HG02870 (cell line): ENCODE measurements around the gene ATP2A1.
"Not testable (repeated sequence)": the region's sequence is repeated elsewhere in the genome, so short reads cannot be mapped to it uniquely, and the experiment has no call there.

Experiments
- ATAC-seq: cut with Tn5 transposase; IDR thresholded peaks from one replicate; pipeline ENCODE4 v1.9.1; 2021; ENCODE audit warnings: mild to moderate bottlenecking, moderate library complexity; ENCODE audit not compliant: unreplicated experiment

The ATP2A1 gene

GRCh38 chr16:28932339-28933141 is 54.3 kb downstream of the ATP2A1 start:
- no peak for ATAC-seq

- no peak for ATAC-seq
Observed at GRCh38 chr16:28933171-28933570, 54.9 kb downstream of the ATP2A1 start.

- no peak for ATAC-seq
Observed at GRCh38 chr16:28935346-28935745, 57.1 kb downstream of the ATP2A1 start.

- ATAC-seq: no peak
Observed at GRCh38 chr16:28935924-28936783, 57.9 kb downstream of the ATP2A1 start.

DNA sequence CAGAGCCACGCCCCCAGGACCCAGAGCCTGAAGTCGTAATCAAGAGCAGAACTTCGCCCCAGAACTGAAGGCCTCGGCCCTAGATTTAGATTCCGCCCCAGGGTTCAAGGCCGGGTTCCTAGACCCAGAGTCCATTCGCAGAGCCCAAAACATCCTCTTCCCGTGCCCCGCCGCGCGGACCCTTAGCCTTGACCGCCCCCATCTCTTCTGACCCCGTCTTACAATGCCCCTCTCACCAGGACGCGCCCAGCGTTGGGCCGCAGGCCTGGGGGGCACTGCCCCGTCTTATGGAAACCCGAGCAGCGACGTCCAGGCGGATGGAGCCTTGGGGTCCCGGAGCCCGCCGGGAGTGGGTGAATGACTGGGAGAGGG is 58.5 kb downstream of the ATP2A1 start:
- no peak for ATAC-seq

- ATAC-seq: no peak
Observed at GRCh38 chr16:28937222-28937876, 59.1 kb downstream of the ATP2A1 start.

DNA sequence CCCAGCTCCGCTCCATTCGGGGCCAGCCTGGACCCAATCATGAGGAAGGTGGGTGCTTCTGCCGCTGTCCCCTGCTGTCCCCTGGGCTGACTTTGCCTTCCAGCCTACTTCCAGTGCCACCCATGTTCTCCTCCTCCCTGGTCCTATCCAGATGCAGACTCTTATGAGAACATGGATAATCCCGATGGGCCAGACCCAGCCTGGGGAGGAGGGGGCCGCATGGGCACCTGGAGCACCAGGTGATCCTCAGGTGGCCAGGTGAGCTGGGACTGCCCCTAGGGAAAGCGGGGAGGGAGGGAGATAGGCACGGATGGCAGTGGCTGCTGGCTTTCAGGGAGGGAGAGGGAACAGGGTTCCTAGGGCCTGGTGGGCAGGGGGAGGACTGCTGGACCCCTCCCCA is 60.4 kb downstream of the ATP2A1 start:
- ATAC-seq: no peak

DNA sequence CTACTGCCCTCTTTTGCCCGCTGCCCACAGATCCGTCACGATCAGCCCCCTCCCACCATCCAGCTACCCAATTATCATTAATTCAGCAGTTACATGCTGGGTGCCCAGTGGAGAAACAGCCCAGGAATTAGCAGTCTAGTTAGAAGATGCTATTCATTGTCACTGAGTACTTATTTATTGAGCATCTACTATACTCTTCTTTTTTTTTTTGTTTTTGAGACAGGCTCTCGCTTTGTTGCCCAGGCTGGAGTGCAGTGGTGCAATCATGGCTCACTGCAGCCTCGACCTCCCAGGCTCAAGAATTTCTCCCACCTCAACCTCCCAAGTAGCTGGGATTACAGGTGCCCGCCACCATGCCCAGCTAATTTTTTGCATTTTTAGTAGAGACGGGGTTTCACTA is 61.5 kb downstream of the ATP2A1 start:
- ATAC-seq: not testable (repeated sequence)

- ATAC-seq: no peak
Observed at GRCh38 chr16:28943281-28943680, 65.0 kb downstream of the ATP2A1 start.

GRCh38 chr16:28946681-28947080 is 68.4 kb downstream of the ATP2A1 start:
- no peak for ATAC-seq

- peak; percentile 95 for ATAC-seq
Observed at GRCh38 chr16:28950648-28951409, 72.5 kb downstream of the ATP2A1 start, which contains the start of gene NFATC2IP. NFATC2IP (plus strand) TSS chr16:28950937; CDS start chr16:28951012, 75 bp downstream.

DNA sequence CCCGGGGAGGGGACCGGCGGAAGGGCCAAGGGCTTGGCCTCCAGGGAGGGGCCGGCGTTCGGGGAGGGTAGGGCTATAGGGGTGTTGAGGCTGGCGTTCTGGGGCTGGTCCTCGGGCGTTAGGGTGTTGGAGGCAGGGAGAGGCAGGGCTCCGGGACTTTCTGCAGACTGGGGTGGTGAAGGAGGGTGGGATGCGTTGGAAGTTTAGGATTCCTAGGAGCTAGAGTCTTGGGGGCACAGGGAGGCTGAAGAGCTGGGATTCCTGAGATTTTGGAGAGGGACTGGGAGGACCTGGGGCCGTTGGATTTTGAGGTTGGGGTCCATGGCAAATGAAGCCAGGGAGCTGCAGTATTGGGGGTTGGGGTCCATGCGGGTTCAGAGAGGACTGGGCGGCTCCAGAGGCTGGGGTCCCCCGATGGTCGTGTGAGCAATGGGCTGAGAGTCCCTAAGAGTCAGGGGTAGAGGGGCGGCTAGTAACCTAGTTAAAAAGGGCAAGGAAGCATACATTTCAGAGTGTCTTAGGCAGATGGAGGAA is 73.2 kb downstream of the ATP2A1 start:
- ATAC-seq: no peak
